AG10803 (cell line): ENCODE measurements around the gene CTNND2.

Experiments
- DNase-seq: peaks from one replicate; pipeline ENCODE4 v3.0.0; 2010; ENCODE audit warnings: low read depth
- H3K4me3 ChIP-seq: 2 replicates; pipeline ENCODE4 v1.5.1; 2011; ENCODE audit warnings: mild to moderate bottlenecking, low read length, control low read depth
- CTCF ChIP-seq: conservative IDR thresholded peaks from 2 replicates; pipeline ENCODE4 v1.5.1; 2011; ENCODE audit warnings: mild to moderate bottlenecking, low read length, control low read depth, inconsistent platforms

The CTNND2 gene

GRCh38 chr5:10990634-10991033 is 913.6 kb downstream of the CTNND2 start:
- no peak for DNase-seq
- H3K4me3 ChIP-seq: no peak overlapping the region
- no peak for TF ChIP-seq CTCF

GRCh38 chr5:10989577-10990263 is 914.5 kb downstream of the CTNND2 start:
- H3K4me3 ChIP-seq: no peak overlapping the region
- TF ChIP-seq CTCF: no peak
- DNase-seq: no peak

- no peak for DNase-seq
- TF ChIP-seq CTCF: no peak
- H3K4me3 ChIP-seq: no peak overlapping the region
Measured at GRCh38 chr5:10988622-10989021, 915.6 kb downstream of the CTNND2 start.

GRCh38 chr5:10987925-10988504 is 916.2 kb downstream of the CTNND2 start:
- peak; percentile 46 for TF ChIP-seq CTCF
- H3K4me3 ChIP-seq: no peak overlapping the region
- DNase-seq: no peak

GRCh38 chr5:10987276-10987924 is 916.8 kb downstream of the CTNND2 start:
- no peak for TF ChIP-seq CTCF
- DNase-seq: no peak
- no peak overlapping the region for H3K4me3 ChIP-seq

- no peak overlapping the region for H3K4me3 ChIP-seq
- DNase-seq: no peak
- TF ChIP-seq CTCF: no peak
Measured at GRCh38 chr5:10985721-10986110, 918.5 kb downstream of the CTNND2 start.

- no peak for TF ChIP-seq CTCF
- no peak for DNase-seq
- no peak overlapping the region for H3K4me3 ChIP-seq
Measured at GRCh38 chr5:10985091-10985720, 919.0 kb downstream of the CTNND2 start.
